A172 (cell line): ENCODE data around the gene RNF157. TPM values are rescaled to one million over a fixed set of nuclear protein-coding genes. Genes with fewer than 3 reads are reported as not detected.

Experiments
- total RNA-seq: library from RNA; depleted of rRNA; stranded (reverse); fragments of >200 nt; shearing (Covaris generic); gene quantifications from 2 replicates; pipeline ENCODE4 v1.2.3, GENCODE V29; 2014; rRNA removed

Gene RNF157
- total RNA-seq, 1 experiment from 2014 or later, result 8.3 TPM

Other genes with a start within 250 kb of the RNF157 start
- 5.7 and 7.6 TPM in 2 replicates for gene CDK3, start 239.6 kb downstream of the RNF157 start, total RNA-seq
- not detected in 2 replicates for gene EVPL, start 213.2 kb downstream of the RNF157 start, total RNA-seq
- 34.6 and 45.0 TPM in 2 replicates for gene SRP68, start 168.0 kb downstream of the RNF157 start, total RNA-seq
- 0.19 TPM in 1 of 2 replicates, not detected in the other for gene GALR2, start 165.7 kb downstream of the RNF157 start, total RNA-seq
- gene ZACN, start 161.3 kb downstream of the RNF157 start, total RNA-seq, result not detected in 2 replicates
- 98.5 and 104 TPM in 2 replicates for gene EXOC7, start 136.7 kb downstream of the RNF157 start, total RNA-seq
- not detected in 2 replicates for gene FOXJ1, start 99.2 kb downstream of the RNF157 start, total RNA-seq
- gene UBALD2, start 24.9 kb upstream of the RNF157 start, total RNA-seq, result 2.7 and 6.5 TPM in 2 replicates
- 2.1 and 2.8 TPM in 2 replicates for gene QRICH2, start 67.8 kb upstream of the RNF157 start, total RNA-seq
- gene PRPSAP1, start 113.4 kb upstream of the RNF157 start, total RNA-seq, result 33.8 and 49.7 TPM in 2 replicates
- 31.6 and 38.1 TPM in 2 replicates for gene SPHK1, start 144.1 kb upstream of the RNF157 start, total RNA-seq
- 11.4 and 19.4 TPM in 2 replicates for gene UBE2O, start 212.7 kb upstream of the RNF157 start, total RNA-seq
- gene AANAT, start 227.1 kb upstream of the RNF157 start, total RNA-seq, result not detected in 2 replicates